H1 (cell line): Measurements from ENCODE around the gene DYNLRB2. TPM values are rescaled to one million over a fixed set of nuclear protein-coding genes. Genes with fewer than 3 reads are reported as not detected.

Experiments used
- CTCF ChIA-PET: fragments of 300-600 bp; sonication (Branson Sonifier 250); formaldehyde crosslinking; loops from one replicate; lab custom pipeline; 2021; ENCODE audit not compliant: partially characterized antibody; lab: Charles Lee
- POLR2A ChIA-PET: fragments of 300-600 bp; sonication (Branson Sonifier 250); formaldehyde crosslinking; loops from one replicate; lab custom pipeline; 2021; ENCODE audit warnings: inconsistent platforms; ENCODE audit not compliant: partially characterized antibody; lab: Charles Lee
- DNase-seq, 2 experiments: peaks; one replicate each; pipeline versions ENCODE4 v3.0.0 to v3.0.0-alpha.2; 2010 to 2022; ENCODE audit warnings: low spot score in 2 of 2, low read depth in 1 of 2, mixed read lengths in 1 of 2
- FAIRE-seq: peaks from 2 replicates; lab custom pipeline; 2011; peaks lifted over from hg19 to GRCh38; lab: Jason Lieb, UNC
- H2AFZ ChIP-seq: 2 replicates; pipeline ENCODE4 v1.8.1; 2012; ENCODE audit warnings: low read length, inconsistent platforms
- H2AK5ac ChIP-seq: 2 replicates; pipeline ENCODE4 v1.6.1; 2013; ENCODE audit warnings: low read depth, low read length
- H2BK120ac ChIP-seq: replicated peaks from 2 replicates; pipeline ENCODE3; 2013; ENCODE audit warnings: low read depth, low read length, inconsistent platforms
- H2BK12ac ChIP-seq: 2 replicates; pipeline ENCODE4 v1.6.1; 2013; ENCODE audit warnings: low read depth, low read length
- H2BK15ac ChIP-seq: 2 replicates; pipeline ENCODE4 v1.6.1; 2013; ENCODE audit warnings: low read length
- H2BK20ac ChIP-seq: 2 replicates; pipeline ENCODE4 v1.6.1; 2013; ENCODE audit warnings: low read length
- H2BK5ac ChIP-seq: 2 replicates; pipeline ENCODE4 v1.6.1; 2013; ENCODE audit warnings: low read depth, low read length
- H3K14ac ChIP-seq: 2 replicates; pipeline ENCODE4 v1.6.1; 2013; ENCODE audit warnings: inconsistent platforms; ENCODE audit not compliant: insufficient read length
- H3K18ac ChIP-seq: 2 replicates; pipeline ENCODE4 v1.6.1; 2013; ENCODE audit warnings: low read length; ENCODE audit errors: extremely low read depth
- H3K23ac ChIP-seq: 2 replicates; pipeline ENCODE4 v1.6.1; 2013; ENCODE audit warnings: inconsistent platforms; ENCODE audit not compliant: insufficient read length
- H3K23me2 ChIP-seq: 2 replicates; pipeline ENCODE4 v1.6.1; 2013; ENCODE audit warnings: low read depth, low read length
- H3K27ac ChIP-seq: 2 replicates; pipeline ENCODE4 v1.6.1; 2011; ENCODE audit warnings: low read depth, low read length, inconsistent platforms
- H3K27me3 ChIP-seq, 4 experiments: replicated peaks in 1 of 4; 1 replicate in 1 of 4; 2 replicates in 3 of 4; pipeline versions ENCODE4 v1.6.1 to v1.8.1; 2011 to 2013; ENCODE audit warnings: low read length in 3 of 4, mild to moderate bottlenecking in 3 of 4, inconsistent platforms in 2 of 4, mixed read lengths in 2 of 4, moderate library complexity in 1 of 4; ENCODE audit not compliant: control insufficient read depth in 3 of 4, insufficient read depth in 3 of 4; ENCODE audit errors: extremely low read depth in 1 of 4
- H3K36me3 ChIP-seq, 4 experiments: 2 replicates each; pipeline versions ENCODE4 v1.6.1 to v1.8.1; 2011 to 2013; ENCODE audit warnings: mild to moderate bottlenecking in 4 of 4, low read length in 3 of 4, moderate library complexity in 2 of 4, control low read depth in 1 of 4, inconsistent platforms in 1 of 4; ENCODE audit not compliant: insufficient read depth in 4 of 4, control insufficient read depth in 2 of 4
- H3K4ac ChIP-seq: replicated peaks from 2 replicates; pipeline ENCODE3; 2013; ENCODE audit warnings: low read length, low read depth, mixed read lengths, inconsistent platforms; ENCODE audit not compliant: insufficient read length
- H3K4me1 ChIP-seq, 4 experiments: replicated peaks in 1 of 4; 1 replicate in 1 of 4; 2 replicates in 3 of 4; pipeline versions ENCODE4 v1.6.1 to v1.8.1; 2011 to 2013; ENCODE audit warnings: low read length in 3 of 4, inconsistent platforms in 2 of 4, mixed read lengths in 1 of 4; ENCODE audit not compliant: insufficient read depth in 4 of 4, control insufficient read depth in 3 of 4
- H3K4me2 ChIP-seq, 2 experiments: 2 replicates each; pipeline versions ENCODE4 v1.6.1 to v1.8.1; 2011 to 2013; ENCODE audit warnings: low read depth in 2 of 2, low read length in 2 of 2, control low read depth in 1 of 2, inconsistent platforms in 1 of 2, mild to moderate bottlenecking in 1 of 2; ENCODE audit not compliant: insufficient read depth in 1 of 2
- H3K4me3 ChIP-seq, 4 experiments: fragments of 200-600, 300-600 bp in 1 of 4; sonication (generic), shearing (Covaris generic), sonication (Bioruptor Twin) in 1 of 4; 2 replicates each; pipeline versions ENCODE4 v1.5.1 to v1.8.1; 2011 to 2016; ENCODE audit warnings: low read length in 4 of 4, low read depth in 3 of 4, control low read depth in 2 of 4, inconsistent platforms in 2 of 4, mild to moderate bottlenecking in 2 of 4, mixed read lengths in 1 of 4, moderate library complexity in 1 of 4; ENCODE audit not compliant: insufficient read depth in 2 of 4; ENCODE audit errors: extremely low read depth in 1 of 4
- H3K56ac ChIP-seq: replicated peaks from 2 replicates; pipeline ENCODE3; 2013; ENCODE audit warnings: low read depth, mild to moderate bottlenecking, mixed read lengths, low read length, inconsistent platforms; ENCODE audit not compliant: insufficient read length
- H3K79me1 ChIP-seq: 2 replicates; pipeline ENCODE4 v1.6.1; 2013; ENCODE audit warnings: low read depth, low read length, control low read depth
- H3K79me2 ChIP-seq, 2 experiments: 2 replicates each; pipeline versions ENCODE4 v1.6.1 to v1.8.1; 2012 to 2013; ENCODE audit warnings: low read length in 2 of 2, mild to moderate bottlenecking in 2 of 2, inconsistent platforms in 1 of 2; ENCODE audit not compliant: insufficient read depth in 2 of 2, control insufficient read depth in 1 of 2
- H3K9ac ChIP-seq, 4 experiments: replicated peaks in 1 of 4; 1 replicate in 1 of 4; 2 replicates in 3 of 4; pipeline versions ENCODE4 v1.6.1 to v1.8.1; 2011 to 2013; ENCODE audit warnings: low read depth in 3 of 4, low read length in 3 of 4, control low read depth in 2 of 4, mild to moderate bottlenecking in 2 of 4, moderate library complexity in 2 of 4, inconsistent platforms in 1 of 4; ENCODE audit errors: extremely low read depth in 1 of 4
- H3K9me3 ChIP-seq, 2 experiments: 2 replicates each; pipeline versions ENCODE4 v1.6.1 to v1.8.1; 2012 to 2013; ENCODE audit warnings: mild to moderate bottlenecking in 2 of 2, moderate library complexity in 2 of 2, control low read depth in 1 of 2, inconsistent platforms in 1 of 2, low read depth in 1 of 2, low read length in 1 of 2, mixed read lengths in 1 of 2; ENCODE audit not compliant: insufficient read depth in 2 of 2
- H4K20me1 ChIP-seq, 2 experiments: replicated peaks in 1 of 2; 2 replicates each; pipeline versions ENCODE3 to v1.8.1; 2011 to 2013; ENCODE audit warnings: inconsistent platforms in 2 of 2, low read length in 2 of 2, mild to moderate bottlenecking in 1 of 2; ENCODE audit not compliant: insufficient read depth in 2 of 2, control insufficient read depth in 1 of 2
- H4K5ac ChIP-seq: 2 replicates; pipeline ENCODE4 v1.6.1; 2013; ENCODE audit warnings: low read length, low read depth, mixed read lengths, inconsistent platforms; ENCODE audit not compliant: insufficient read length
- H4K8ac ChIP-seq: 2 replicates; pipeline ENCODE4 v1.8.0; 2013; ENCODE audit warnings: mild to moderate bottlenecking, moderate library complexity, low read length, inconsistent platforms; ENCODE audit not compliant: insufficient read depth; ENCODE audit errors: extremely low read depth
- H4K91ac ChIP-seq: replicated peaks from 2 replicates; pipeline ENCODE3; 2013; ENCODE audit warnings: low read length, mixed read lengths, inconsistent platforms; ENCODE audit not compliant: insufficient read length
- ATF2 ChIP-seq: IDR thresholded peaks from 2 replicates; pipeline ENCODE4 v1.6.1; 2012; ENCODE audit warnings: low read length, inconsistent platforms
- BCL11A ChIP-seq, 2 experiments: IDR thresholded peaks; one replicate each; pipeline ENCODE4 v1.6.1; 2011; ENCODE audit warnings: low read depth in 2 of 2, low read length in 2 of 2, mild to moderate bottlenecking in 2 of 2
- CBX8 ChIP-seq: fragments of 300-800, 300-1000 bp; sonication (generic); IDR thresholded peaks from 2 replicates; pipeline ENCODE4 v1.7.1; 2016; ENCODE audit warnings: low read depth, low read length, borderline replicate concordance
- EGR1 ChIP-seq: IDR thresholded peaks from 2 replicates; pipeline ENCODE4 v1.6.1; 2011; ENCODE audit warnings: low read depth, low read length, borderline replicate concordance
- NANOG ChIP-seq: IDR thresholded peaks from 2 replicates; pipeline ENCODE4 v1.6.1; 2011; ENCODE audit warnings: low read length, low read depth, mild to moderate bottlenecking, inconsistent platforms; ENCODE audit not compliant: insufficient read depth, poor library complexity, severe bottlenecking
- RAD21 ChIP-seq, 2 experiments: IDR thresholded peaks in 1 of 2; conservative IDR thresholded peaks in 1 of 2; 2 replicates each; pipeline ENCODE4 v1.6.1; 2011; ENCODE audit warnings: low read depth in 2 of 2, low read length in 2 of 2, improper control_type of control experiment in 1 of 2, inconsistent platforms in 1 of 2, mild to moderate bottlenecking in 1 of 2, moderate library complexity in 1 of 2
- RFX5 ChIP-seq: IDR thresholded peaks from 2 replicates; pipeline ENCODE4 v1.6.1; 2011; ENCODE audit warnings: low read depth, low read length, improper control_type of control experiment, borderline replicate concordance
- RNF2 ChIP-seq: fragments of 200-900, 300-1000 bp; sonication (generic); IDR thresholded peaks from 2 replicates; pipeline ENCODE4 v1.7.1; 2016; ENCODE audit warnings: borderline replicate concordance, low read depth, mild to moderate bottlenecking, antibody characterized with exemption, low read length; ENCODE audit not compliant: poor library complexity, severe bottlenecking; ENCODE audit errors: missing control alignments
- SIX5 ChIP-seq: IDR thresholded peaks from 2 replicates; pipeline ENCODE4 v1.6.1; 2011; ENCODE audit warnings: mild to moderate bottlenecking, low read depth, low read length
- SP1 ChIP-seq: IDR thresholded peaks from 2 replicates; pipeline ENCODE4 v1.6.1; 2011; ENCODE audit warnings: low read depth, low read length
- WGBS, 2 experiments: shearing (Covaris generic) in 1 of 2; methylation state at CpG; one replicate each; pipeline versions ENCODE4 v1.1.6 to v1.1.7; 2013 to 2015; ENCODE audit warnings: low lambda C conversion rate in 2 of 2, mixed read lengths in 2 of 2, inconsistent platforms in 1 of 2, low coverage in 1 of 2, missing lambda C conversion rate in 1 of 2; ENCODE audit not compliant: insufficient replicate concordance in 2 of 2, insufficient coverage in 1 of 2, insufficient read length in 1 of 2; ENCODE audit errors: extremely low coverage in 1 of 2, missing lambda C conversion rate in 1 of 2; 5-methylcytosine and 5-hydroxymethylcytosine counted together
- polyA plus RNA-seq, 7 experiments: library from polyadenylated mRNA; depleted of rRNA in 3 of 7; stranded (reverse) in 5 of 7; unstranded in 2 of 7; fragments of >200 nt in 5 of 7; fragments of 200-250 nt in 2 of 7; gene quantifications; 1 replicate in 5 of 7; 2 replicates in 1 of 7; 4 replicates in 1 of 7; pipeline versions ENCODE4 v1.2.1 to v1.2.3, GENCODE V29; 2011 to 2013; ENCODE audit warnings: missing spikeins in 2 of 7, mixed read lengths in 2 of 7
- total RNA-seq: library from RNA; stranded (reverse); fragmentation: NEBNext Ultra II Directional; extraction: Animal tissue kit (Norgen Biotek cat#: 25700); gene quantifications from 2 replicates; pipeline ENCODE4 v1.2.1, GENCODE V29; 2021

The DYNLRB2 gene
- total and polyA plus RNA-seq, 2 of the 8 experiments (the other 6 are each of a cell fraction or from before 2014, with no cell fraction given): not detected

- CTCF ChIA-PET: interaction anchor here (1.0 kb wide), 1 partner anchor 12 kb away, joined by 3 read pairs; no protein-coding TSS in a partner anchor
These were observed 37.7 kb upstream of the DYNLRB2 start for GRCh38 chr16:80503107-80503506.

More at GRCh38 chr16:80503107-80503506, 37.7 kb upstream of the DYNLRB2 start:
- H3K9ac ChIP-seq: no peak overlapping the region
- no peak overlapping the region for H3K14ac ChIP-seq
- no peak overlapping the region for H4K8ac ChIP-seq
- no peaks in the 10 kb centered on the region for H3K36me3 ChIP-seq
- H3K18ac ChIP-seq: no peak overlapping the region
- no peaks in the 10 kb centered on the region for H4K20me1 ChIP-seq
- no peak for TF ChIP-seq RAD21 (IDR thresholded peaks at IDR 0.05 in 1 of 2, conservative IDR thresholded peaks at IDR 0.05 in 1 of 2; ENCODE audit: low read depth in 2 of 2, low read length in 2 of 2)
- TF ChIP-seq NANOG: no peak
- no peak for TF ChIP-seq BCL11A (IDR thresholded peaks at IDR 0.05; ENCODE audit: low read depth in 2 of 2, low read length in 2 of 2)
- TF ChIP-seq RNF2: no peak
- no peak for TF ChIP-seq SP1
- no peak for TF ChIP-seq CBX8
- no peak for TF ChIP-seq RFX5
- TF ChIP-seq SIX5: no peak
- no peak for TF ChIP-seq ATF2
- TF ChIP-seq EGR1: no peak
- no peak overlapping the region for H3K4ac ChIP-seq
- H2AK5ac ChIP-seq: no peak overlapping the region
- DNase-seq (no peak), FAIRE-seq (no peak)
- H3K56ac ChIP-seq: no peak overlapping the region
- H3K23me2 ChIP-seq: no peaks in the 10 kb centered on the region
- no peaks in the 10 kb centered on the region for H3K79me2 ChIP-seq
- H3K4me3 ChIP-seq: no peak overlapping the region
- H2AFZ ChIP-seq: no peak overlapping the region
- no peak overlapping the region for H4K5ac ChIP-seq
- H3K27me3 ChIP-seq: no peaks in the 10 kb centered on the region
- no peak overlapping the region for H3K4me2 ChIP-seq
- no peak overlapping the region for H4K91ac ChIP-seq
- no peak overlapping the region for H2BK5ac ChIP-seq
- no peak overlapping the region for H3K27ac ChIP-seq
- H2BK120ac ChIP-seq: no peak overlapping the region
- no peaks in the 10 kb centered on the region for H3K79me1 ChIP-seq
- H2BK20ac ChIP-seq: no peak overlapping the region
- H3K9me3 ChIP-seq: no peaks in the 10 kb centered on the region
- no peak overlapping the region for H2BK15ac ChIP-seq
- no peak overlapping the region for H2BK12ac ChIP-seq
- no peaks in the 10 kb centered on the region for H3K4me1 ChIP-seq
- no peak overlapping the region for H3K23ac ChIP-seq
- 86% methylated on average over 2 of the region's 2 CpGs; no CpG with 5 or more reads in 1 of the 2 experiments for WGBS, 2 experiments
- POLR2A ChIA-PET: no interaction called here
